Astrocyte (in vitro differentiated cells and primary cell): ENCODE results near the gene UBE2E2.

Experiments
- CTCF ChIP-seq: IDR thresholded peaks from 2 replicates; pipeline ENCODE4 v1.5.1; 2011; ENCODE audit warnings: low read depth, mild to moderate bottlenecking, inconsistent platforms, low read length, moderate library complexity; ENCODE audit not compliant: insufficient read depth
- EZH2 ChIP-seq: IDR thresholded peaks from 2 replicates; pipeline ENCODE4 v1.6.1; 2012; ENCODE audit warnings: mild to moderate bottlenecking, low read length, inconsistent platforms; ENCODE audit not compliant: insufficient read depth

GRCh38 chr3:23189187-23189586 lies 13.9 kb upstream of the UBE2E2 start:
- TF ChIP-seq CTCF = no peak
- no peak for TF ChIP-seq EZH2
